PC-9 (cell line): ENCODE data around the gene CDHR4. TPM values are rescaled to one million over a fixed set of nuclear protein-coding genes. Genes with fewer than 3 reads are reported as not detected.

ENCODE experiments used
- BruUV-seq: library from RNA; stranded (reverse); fragments of 400-500 nt; replicated peaks from 2 replicates; lab custom pipeline; 2021; lab: Mats Ljungman, UMichigan
- CTCF ChIA-PET: fragments of 300-600 bp; sonication (Branson Sonifier 250); formaldehyde crosslinking; loops from one replicate; lab custom pipeline; 2022; ENCODE audit warnings: antibody characterized with exemption; lab: Charles Lee
- POLR2A ChIA-PET: fragments of 300-600 bp; sonication (Branson Sonifier 250); formaldehyde crosslinking; loops from one replicate; lab custom pipeline; 2022; ENCODE audit warnings: antibody characterized with exemption; ENCODE audit not compliant: unreplicated experiment; lab: Charles Lee
- DNase-seq, 2 experiments: peaks; one replicate each; pipeline versions ENCODE4 v3.0.0 to v3.0.0-alpha.2; 2015 to 2022; ENCODE audit warnings: mixed read lengths in 1 of 2
- H2AFZ ChIP-seq: fragments of 200-600 bp; sonication (generic); 2 replicates; pipeline ENCODE4 v1.8.1; 2017; ENCODE audit warnings: antibody characterized with exemption
- H3F3A ChIP-seq: fragments of 200-600 bp; sonication (generic); 2 replicates; pipeline ENCODE4 v1.8.1; 2017; ENCODE audit warnings: antibody characterized with exemption, mild to moderate bottlenecking, low read depth; ENCODE audit not compliant: insufficient read depth
- H3K27ac ChIP-seq: fragments of 200-600 bp; sonication (generic); 2 replicates; pipeline ENCODE4 v1.6.1; 2016; ENCODE audit warnings: mixed run types
- H3K27me3 ChIP-seq: fragments of 200-600 bp; sonication (generic); 2 replicates; pipeline ENCODE4 v1.6.1; 2016; ENCODE audit warnings: low read depth, mixed run types; ENCODE audit not compliant: insufficient read depth
- H3K36me3 ChIP-seq: fragments of 200-600 bp; sonication (generic); 2 replicates; pipeline ENCODE4 v1.6.1; 2016; ENCODE audit warnings: low read depth, mixed run types
- H3K4me1 ChIP-seq: fragments of 200-600 bp; sonication (generic); replicated peaks from 2 replicates; pipeline ENCODE4 v1.6.1; 2016; ENCODE audit warnings: mixed run types; ENCODE audit not compliant: insufficient read depth
- H3K4me2 ChIP-seq: fragments of 200-600 bp; sonication (generic); 2 replicates; pipeline ENCODE4 v1.6.1; 2017; ENCODE audit warnings: mixed run types
- H3K4me3 ChIP-seq: fragments of 200-600 bp; sonication (generic); 2 replicates; pipeline ENCODE4 v1.6.1; 2016; ENCODE audit warnings: mixed run types
- H3K79me2 ChIP-seq: fragments of 200-600 bp; sonication (generic); 2 replicates; pipeline ENCODE4 v1.6.1; 2017; ENCODE audit warnings: low read depth, mixed run types
- H3K9me2 ChIP-seq: fragments of 200-600 bp; sonication (generic); 2 replicates; pipeline ENCODE4 v1.8.1; 2017; ENCODE audit warnings: mild to moderate bottlenecking; ENCODE audit not compliant: insufficient read depth
- H3K9me3 ChIP-seq: fragments of 200-600 bp; sonication (generic); 2 replicates; pipeline ENCODE4 v1.8.1; 2016; ENCODE audit warnings: low read depth; ENCODE audit not compliant: insufficient read depth
- H4K20me1 ChIP-seq: fragments of 200-600 bp; sonication (generic); 2 replicates; pipeline ENCODE4 v1.8.1; 2017; ENCODE audit not compliant: insufficient read depth
- EZH2 ChIP-seq: fragments of 200-600 bp; sonication (generic); IDR thresholded peaks from 2 replicates; pipeline ENCODE4 v1.8.0; 2017; ENCODE audit warnings: antibody characterized with exemption, low read depth
- intact Hi-C: fragments of 100-400 bp; cut with micrococcal nuclease; formaldehyde crosslinking; loops from one replicate; pipeline ENCODE4 v1.10.0; 2022; ENCODE audit not compliant: unreplicated experiment
- total RNA-seq: library from RNA; stranded (reverse); gene quantifications from 2 replicates; pipeline ENCODE4 v1.2.3, GENCODE V29; 2021
- TF ChIP-seq, protein P1 (sequence below): fragments of 200-600 bp; sonication (generic); conservative IDR thresholded peaks from 2 replicates; pipeline ENCODE4 v1.6.1; 2017; ENCODE audit warnings: mixed run types, antibody characterized with exemption, mild to moderate bottlenecking, moderate library complexity

CDHR4 gene
- total RNA-seq, 1 experiment from 2014 or later = 3.5 TPM

DNA sequence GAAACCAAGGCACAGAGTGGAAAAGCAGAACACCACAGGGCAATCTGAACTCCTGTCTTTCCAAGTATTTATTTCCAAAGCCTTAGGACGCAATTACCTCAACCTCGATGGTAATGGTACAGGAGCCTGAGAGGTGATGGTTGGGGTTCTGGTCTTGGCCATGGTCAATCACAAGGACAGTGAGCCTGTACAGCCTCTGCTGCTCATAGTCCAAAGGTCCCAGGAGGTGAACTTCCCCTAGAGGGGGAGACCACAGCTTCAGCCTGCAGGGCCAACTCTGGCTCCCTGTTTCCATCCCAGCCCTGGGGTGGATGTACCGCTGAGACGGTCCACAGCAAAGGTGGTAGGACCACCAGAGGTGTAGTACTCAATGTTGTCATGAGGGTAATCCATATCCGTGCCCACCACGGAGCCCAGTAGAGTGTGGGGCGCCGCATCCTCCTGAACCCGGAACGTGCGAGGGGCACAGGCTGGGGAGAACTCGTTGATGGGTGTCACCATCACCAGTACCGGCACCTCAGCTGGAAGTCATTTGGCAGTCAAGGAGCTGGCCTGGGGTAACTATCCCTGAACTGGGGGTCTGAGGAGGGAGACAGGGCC lies 6.1 kb downstream of the CDHR4 start:
- Histone ChIP-seq H3K9me2 (no peaks in the 10 kb centered on the region), H3K27ac (no peak overlapping the region), H3K36me3 (no peaks in the 10 kb centered on the region), H4K20me1 (no peaks in the 10 kb centered on the region), H3K4me1 (no peaks in the 10 kb centered on the region), H3K4me2 (no peak overlapping the region), H3F3A (no peaks in the 10 kb centered on the region), H3K27me3 (no peaks in the 10 kb centered on the region), H3K9me3 (no peaks in the 10 kb centered on the region), H3K79me2 (no peaks in the 10 kb centered on the region), H3K4me3 (no peak overlapping the region), H2AFZ (no peak overlapping the region)
- ChIA-PET POLR2A (no interaction called here), CTCF (no interaction called here)
- no peak for DNase-seq
- intact Hi-C loops = no loop called here
- no peak for TF ChIP-seq EZH2
- TF ChIP-seq, protein P1, sequence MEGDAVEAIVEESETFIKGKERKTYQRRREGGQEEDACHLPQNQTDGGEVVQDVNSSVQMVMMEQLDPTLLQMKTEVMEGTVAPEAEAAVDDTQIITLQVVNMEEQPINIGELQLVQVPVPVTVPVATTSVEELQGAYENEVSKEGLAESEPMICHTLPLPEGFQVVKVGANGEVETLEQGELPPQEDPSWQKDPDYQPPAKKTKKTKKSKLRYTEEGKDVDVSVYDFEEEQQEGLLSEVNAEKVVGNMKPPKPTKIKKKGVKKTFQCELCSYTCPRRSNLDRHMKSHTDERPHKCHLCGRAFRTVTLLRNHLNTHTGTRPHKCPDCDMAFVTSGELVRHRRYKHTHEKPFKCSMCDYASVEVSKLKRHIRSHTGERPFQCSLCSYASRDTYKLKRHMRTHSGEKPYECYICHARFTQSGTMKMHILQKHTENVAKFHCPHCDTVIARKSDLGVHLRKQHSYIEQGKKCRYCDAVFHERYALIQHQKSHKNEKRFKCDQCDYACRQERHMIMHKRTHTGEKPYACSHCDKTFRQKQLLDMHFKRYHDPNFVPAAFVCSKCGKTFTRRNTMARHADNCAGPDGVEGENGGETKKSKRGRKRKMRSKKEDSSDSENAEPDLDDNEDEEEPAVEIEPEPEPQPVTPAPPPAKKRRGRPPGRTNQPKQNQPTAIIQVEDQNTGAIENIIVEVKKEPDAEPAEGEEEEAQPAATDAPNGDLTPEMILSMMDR = no peak
- no TSS peak for BruUV-seq

DNA sequence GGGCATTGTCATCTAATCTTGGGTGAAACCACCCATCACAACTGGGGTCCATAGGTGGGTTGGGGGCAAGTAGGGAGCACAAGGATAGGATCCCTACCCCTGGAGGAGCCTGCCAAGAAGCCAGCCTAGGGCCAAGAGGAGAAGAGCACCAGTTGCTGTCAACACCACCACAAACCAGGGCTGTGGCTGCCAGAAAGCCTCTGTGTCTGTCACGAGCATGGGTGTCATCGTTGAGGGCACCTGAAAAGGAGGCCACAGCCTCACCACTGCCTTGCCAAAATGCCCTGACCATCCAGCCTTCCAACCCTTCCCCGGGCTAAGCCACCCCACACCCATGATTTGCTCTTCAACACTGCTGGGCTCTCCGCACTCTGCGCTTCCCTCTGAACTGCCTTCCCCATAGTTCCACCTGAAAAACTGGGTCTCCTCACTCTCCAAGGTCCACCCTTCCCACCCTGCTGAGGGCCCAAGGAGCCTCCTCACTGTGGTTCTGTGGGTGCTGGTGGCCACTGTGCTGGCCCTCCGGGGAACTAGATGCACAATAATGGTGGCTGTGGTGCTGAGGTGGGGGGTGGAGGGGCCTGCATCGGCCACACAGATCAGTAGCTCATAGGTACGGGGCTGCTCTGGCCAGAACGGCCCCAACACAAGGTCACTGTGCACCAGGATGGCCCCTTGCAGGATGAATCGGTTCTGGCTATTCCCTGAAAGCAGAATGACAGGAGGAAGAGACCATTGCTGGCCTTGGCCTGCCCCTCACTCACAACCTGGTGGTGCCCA lies 7.1 kb downstream of the CDHR4 start:
- TF ChIP-seq, protein P1 = no peak
- TF ChIP-seq EZH2 = no peak
- Histone ChIP-seq H3K27ac (no peak overlapping the region), H3K27me3 (no peaks in the 10 kb centered on the region), H3K9me3 (no peaks in the 10 kb centered on the region), H4K20me1 (no peaks in the 10 kb centered on the region), H2AFZ (no peak overlapping the region), H3K4me1 (no peaks in the 10 kb centered on the region), H3K4me2 (no peak overlapping the region), H3K4me3 (no peak overlapping the region), H3K9me2 (no peaks in the 10 kb centered on the region), H3K79me2 (no peaks in the 10 kb centered on the region), H3K36me3 (no peaks in the 10 kb centered on the region), H3F3A (no peaks in the 10 kb centered on the region)
- intact Hi-C loops = no loop called here
- no TSS peak for BruUV-seq
- ChIA-PET POLR2A (no interaction called here), CTCF (no interaction called here)
- no peak for DNase-seq

DNA sequence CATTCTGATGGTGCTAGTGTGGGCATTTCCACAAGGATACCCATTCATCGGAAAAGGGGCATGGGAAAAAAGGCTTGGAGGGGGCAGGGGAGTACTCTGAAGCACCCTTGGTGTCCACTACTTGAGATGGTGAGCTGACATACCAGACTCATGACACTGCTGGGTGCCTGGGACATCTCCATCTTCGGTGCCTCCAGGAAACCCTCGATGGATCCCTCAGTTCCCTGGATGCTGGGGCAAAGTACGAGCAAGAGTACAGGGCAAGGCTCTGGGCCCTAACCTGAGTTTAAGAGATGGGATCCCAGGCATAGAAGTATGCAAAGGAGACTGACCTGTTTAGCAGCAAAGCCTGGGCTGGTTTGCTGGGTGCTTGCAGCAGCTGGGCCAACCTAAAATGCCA lies 8.1 kb downstream of the CDHR4 start:
- POLR2A ChIA-PET = no interaction called here

More for the DNA sequence above, 8.1 kb downstream of the CDHR4 start:
- Histone ChIP-seq H3K79me2 (no peaks in the 10 kb centered on the region), H3K4me2 (no peak overlapping the region), H3K36me3 (no peaks in the 10 kb centered on the region), H3K4me3 (no peak overlapping the region), H3K9me2 (no peaks in the 10 kb centered on the region), H3K27ac (no peak overlapping the region), H2AFZ (no peak overlapping the region), H3K4me1 (peaks cover 7% of the 10 kb centered on the region; the same call in 1 of the 2 replicates), H4K20me1 (no peaks in the 10 kb centered on the region), H3K9me3 (no peaks in the 10 kb centered on the region), H3K27me3 (no peaks in the 10 kb centered on the region), H3F3A (no peaks in the 10 kb centered on the region)
- DNase-seq = no peak
- CTCF ChIA-PET = no interaction called here
- no TSS peak for BruUV-seq
- intact Hi-C loops = no loop called here
- no peak for TF ChIP-seq EZH2
- TF ChIP-seq, protein P1 = no peak
